Karpas-422 (cell line): ENCODE results near the gene PCCB. TPM values are rescaled to one million over a fixed set of nuclear protein-coding genes. Genes with fewer than 3 reads are reported as not detected.

Source experiments
- DNase-seq: peaks from one replicate; pipeline ENCODE4 v3.0.0-alpha.2; 2015
- H2AFZ ChIP-seq: fragments of 200-600 bp; sonication (generic); 2 replicates; pipeline ENCODE4 v1.6.1; 2014; ENCODE audit warnings: antibody characterized with exemption, low read length, mixed read lengths
- H3K27ac ChIP-seq: fragments of 200-600 bp; sonication (generic); 2 replicates; pipeline ENCODE4 v1.5.1; 2014; ENCODE audit warnings: mild to moderate bottlenecking, low read length, moderate library complexity
- H3K27me3 ChIP-seq: fragments of 200-600 bp; sonication (generic); 2 replicates; pipeline ENCODE4 v1.6.1; 2014; ENCODE audit warnings: low read length, mixed read lengths
- H3K36me3 ChIP-seq: fragments of 200-600 bp; sonication (generic); 2 replicates; pipeline ENCODE4 v1.6.1; 2014; ENCODE audit warnings: low read length, mixed read lengths; ENCODE audit not compliant: insufficient read depth
- H3K4me1 ChIP-seq: fragments of 200-600 bp; sonication (generic); 2 replicates; pipeline ENCODE4 v1.6.1; 2014; ENCODE audit warnings: mild to moderate bottlenecking, low read length, mixed read lengths
- H3K4me2 ChIP-seq: fragments of 200-600 bp; sonication (generic); 2 replicates; pipeline ENCODE4 v1.6.1; 2014; ENCODE audit warnings: low read length, low read depth, mild to moderate bottlenecking; ENCODE audit not compliant: poor library complexity, severe bottlenecking
- H3K4me3 ChIP-seq: fragments of 200-600 bp; sonication (generic); 2 replicates; pipeline ENCODE4 v1.5.1; 2014; ENCODE audit warnings: mild to moderate bottlenecking, antibody characterized with exemption, low read length, mixed read lengths
- H3K79me2 ChIP-seq: fragments of 200-600 bp; sonication (generic); 2 replicates; pipeline ENCODE4 v1.6.1; 2014; ENCODE audit warnings: mild to moderate bottlenecking, low read length, mixed read lengths
- H3K9ac ChIP-seq: fragments of 200-600 bp; sonication (generic); 2 replicates; pipeline ENCODE4 v1.6.0; 2014; ENCODE audit warnings: low read length
- H3K9me2 ChIP-seq: fragments of 200-600 bp; sonication (generic), shearing (Covaris generic); replicated peaks from 2 replicates; pipeline ENCODE4 v1.6.0; 2014; ENCODE audit warnings: mild to moderate bottlenecking, low read length, moderate library complexity; ENCODE audit not compliant: insufficient read depth
- H3K9me3 ChIP-seq: fragments of 300-700, 200-600 bp; sonication (generic); 2 replicates; pipeline ENCODE4 v1.6.1; 2014; ENCODE audit warnings: low read length, mixed read lengths
- H4K20me1 ChIP-seq: fragments of 200-600 bp; sonication (generic); 2 replicates; pipeline ENCODE4 v1.6.1; 2014; ENCODE audit warnings: mild to moderate bottlenecking, antibody characterized with exemption, low read length, low read depth; ENCODE audit not compliant: insufficient read depth
- total RNA-seq: library from RNA; depleted of rRNA; stranded (reverse); fragments of >200 nt; shearing (Covaris generic); gene quantifications from 2 replicates; pipeline ENCODE4 v1.2.3, GENCODE V29; 2014; ENCODE audit warnings: low replicate concordance

Gene PCCB
- total RNA-seq, 1 experiment from 2014 or later = 59.2 TPM

DNA sequence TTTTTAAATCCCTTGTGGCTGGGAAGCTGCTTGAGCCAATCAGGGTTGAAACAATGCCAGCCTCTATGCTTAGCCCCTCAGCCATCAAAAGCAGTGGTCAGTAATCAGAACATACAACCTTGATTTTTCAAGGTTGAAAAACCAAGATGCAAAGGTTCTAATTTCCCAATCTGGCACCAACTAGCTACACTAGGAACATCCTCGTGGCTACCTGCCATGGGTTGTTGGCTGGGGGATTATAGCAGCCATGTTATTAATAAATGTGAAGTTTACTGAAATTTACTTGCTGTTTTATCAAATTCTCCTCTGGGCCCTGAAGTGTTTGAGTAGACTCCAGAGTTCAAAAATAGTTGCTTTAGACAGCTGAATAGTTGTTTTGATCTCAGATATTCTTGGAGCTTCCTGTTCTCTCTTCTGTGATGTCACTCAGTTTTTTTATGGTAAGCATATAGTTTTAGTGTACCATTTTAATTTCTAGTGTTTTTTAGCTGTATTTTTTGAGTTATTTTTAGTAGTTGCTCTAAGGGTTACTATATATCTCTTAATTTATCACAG is 31.9 kb downstream of the PCCB start:
- H3K27me3 ChIP-seq = no peaks in the 10 kb centered on the region
- no peak overlapping the region for H3K4me3 ChIP-seq
- 0 out of 2 replicates have a peak, but pooled peaks cover 7% of the 10 kb centered on the region for H3K9me3 ChIP-seq
- no peak overlapping the region for H3K9ac ChIP-seq
- peaks cover 13% of the 10 kb centered on the region for H3K4me1 ChIP-seq
- no peaks in the 10 kb centered on the region for H3K9me2 ChIP-seq
- no peaks in the 10 kb centered on the region for H4K20me1 ChIP-seq
- H3K4me2 ChIP-seq = peak overlapping the region; percentile 15
- DNase-seq = peak; percentile 50
- peaks cover 33% of the 10 kb centered on the region for H3K79me2 ChIP-seq
- H3K27ac ChIP-seq = peak overlapping the region; percentile 40; the same call in 1 of the 2 replicates
- no peak overlapping the region for H2AFZ ChIP-seq
- H3K36me3 ChIP-seq = peaks cover 34% of the 10 kb centered on the region

DNA sequence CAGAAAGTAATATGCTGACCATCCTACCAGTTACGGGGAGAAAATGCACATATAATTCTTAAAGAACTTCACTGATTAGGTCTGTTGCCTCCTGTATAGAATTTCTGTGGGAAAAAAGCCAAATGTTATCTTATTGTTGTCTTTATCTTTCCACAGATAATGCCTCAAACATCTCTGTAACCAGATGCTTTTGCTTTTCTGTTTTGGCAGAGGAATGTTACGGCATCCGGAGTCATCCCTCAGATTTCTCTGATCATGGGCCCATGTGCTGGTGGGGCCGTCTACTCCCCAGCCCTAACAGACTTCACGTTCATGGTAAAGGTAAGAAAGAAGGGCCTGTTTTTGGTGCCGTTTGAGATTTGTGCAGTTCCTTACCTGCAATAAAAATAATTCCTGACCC is 33.5 kb downstream of the PCCB start:
- no peaks in the 10 kb centered on the region for H3K9me2 ChIP-seq
- H3K4me3 ChIP-seq = no peak overlapping the region
- no peak overlapping the region for H3K9ac ChIP-seq
- H3K4me2 ChIP-seq = no peak overlapping the region
- peaks cover 37% of the 10 kb centered on the region for H3K79me2 ChIP-seq
- peaks cover 23% of the 10 kb centered on the region for H3K4me1 ChIP-seq
- H3K27ac ChIP-seq = no peak overlapping the region
- no peaks in the 10 kb centered on the region for H4K20me1 ChIP-seq
- H3K36me3 ChIP-seq = peaks cover 24% of the 10 kb centered on the region
- no peaks in the 10 kb centered on the region for H3K27me3 ChIP-seq
- DNase-seq = no peak
- H2AFZ ChIP-seq = no peak overlapping the region
- 0 out of 2 replicates have a peak, but pooled peaks cover 4% of the 10 kb centered on the region for H3K9me3 ChIP-seq

DNA sequence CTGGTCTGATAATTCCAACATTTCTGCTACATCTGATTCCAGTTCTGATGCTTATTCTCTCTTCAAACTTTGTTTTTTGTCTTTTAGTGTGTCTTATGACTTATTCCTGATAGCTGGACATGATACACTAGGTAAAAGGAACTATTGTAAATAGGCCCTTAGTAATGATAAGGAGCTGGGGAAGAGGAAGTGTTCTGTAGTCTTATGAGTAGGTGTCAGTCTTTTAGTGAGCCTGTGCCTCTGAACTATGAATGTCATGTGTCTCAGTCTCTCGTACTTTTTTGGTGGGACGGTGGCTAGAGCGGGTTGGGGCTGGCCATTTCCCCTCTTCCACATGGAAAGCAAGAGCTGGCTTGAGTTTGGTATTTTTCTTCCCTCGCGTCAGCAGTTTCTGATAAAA is 41.2 kb downstream of the PCCB start:
- peaks cover 38% of the 10 kb centered on the region for H3K79me2 ChIP-seq
- peaks cover 20% of the 10 kb centered on the region for H3K36me3 ChIP-seq

DNA sequence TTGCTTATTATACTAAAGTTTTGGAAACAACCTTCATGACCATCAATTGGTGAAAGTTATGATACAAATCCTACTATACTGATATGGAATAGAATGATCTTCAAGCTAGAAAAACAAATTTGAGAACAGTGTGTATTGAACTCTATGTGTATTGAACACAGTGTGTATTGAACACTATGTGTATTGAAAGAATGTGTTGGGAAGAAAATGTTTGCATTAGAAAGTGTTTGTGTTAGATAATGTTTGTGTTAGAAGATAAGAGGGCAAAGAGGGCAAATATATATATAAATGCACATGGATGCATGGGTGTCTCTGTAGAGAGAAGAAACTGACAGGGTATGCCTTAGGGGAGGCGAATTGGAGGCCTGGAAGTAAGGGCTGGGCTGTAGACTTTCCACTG is 42.4 kb downstream of the PCCB start:
- Histone ChIP-seq H3K79me2 (peaks cover 35% of the 10 kb centered on the region), H2AFZ (no peak overlapping the region), H3K36me3 (peaks cover 21% of the 10 kb centered on the region), H3K27ac (no peak overlapping the region), H3K4me1 (peaks cover 6% of the 10 kb centered on the region), H3K4me2 (no peak overlapping the region), H3K9ac (no peak overlapping the region), H3K4me3 (no peak overlapping the region), H3K9me2 (no peaks in the 10 kb centered on the region), H3K27me3 (no peaks in the 10 kb centered on the region), H3K9me3 (no peaks in the 10 kb centered on the region), H4K20me1 (no peaks in the 10 kb centered on the region)
- no peak for DNase-seq

More for the DNA sequence above, 41.2 kb downstream of the PCCB start:
- H3K4me1 ChIP-seq = peaks cover 11% of the 10 kb centered on the region
- H3K4me3 ChIP-seq = no peak overlapping the region
- H3K9me2 ChIP-seq = no peaks in the 10 kb centered on the region
- DNase-seq = no peak
- no peaks in the 10 kb centered on the region for H3K9me3 ChIP-seq
- no peak overlapping the region for H3K27ac ChIP-seq
- H4K20me1 ChIP-seq = no peaks in the 10 kb centered on the region
- no peak overlapping the region for H3K9ac ChIP-seq
- no peaks in the 10 kb centered on the region for H3K27me3 ChIP-seq
- H3K4me2 ChIP-seq = no peak overlapping the region
- H2AFZ ChIP-seq = no peak overlapping the region

DNA sequence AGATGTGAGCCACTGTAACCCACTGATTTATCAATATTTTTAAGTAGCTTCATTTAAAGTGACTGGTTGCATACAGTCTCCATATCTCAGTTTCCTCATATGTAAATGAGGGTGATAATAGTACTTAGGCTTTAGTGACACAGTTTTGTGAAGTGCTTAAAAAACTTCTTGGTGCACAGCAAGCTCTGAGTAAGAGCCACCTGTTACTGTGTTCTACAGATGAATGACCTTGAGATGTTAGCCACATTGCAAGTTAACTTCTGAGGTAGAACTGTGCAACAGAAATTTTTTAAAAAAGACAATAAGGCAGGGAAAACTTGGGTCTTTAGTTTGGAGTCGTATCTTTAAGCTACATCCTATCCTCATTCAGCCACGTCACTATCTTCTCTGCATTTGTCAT is 43.1 kb downstream of the PCCB start:
- H3K9me3 ChIP-seq = no peaks in the 10 kb centered on the region
- no peaks in the 10 kb centered on the region for H3K4me1 ChIP-seq
- H3K9me2 ChIP-seq = no peaks in the 10 kb centered on the region
- H3K36me3 ChIP-seq = peaks cover 21% of the 10 kb centered on the region
- H2AFZ ChIP-seq = no peak overlapping the region
- no peak for DNase-seq
- no peak overlapping the region for H3K4me3 ChIP-seq
- no peak overlapping the region for H3K9ac ChIP-seq
- H3K27me3 ChIP-seq = no peaks in the 10 kb centered on the region
- no peak overlapping the region for H3K27ac ChIP-seq
- peaks cover 29% of the 10 kb centered on the region for H3K79me2 ChIP-seq
- no peak overlapping the region for H3K4me2 ChIP-seq
- no peaks in the 10 kb centered on the region for H4K20me1 ChIP-seq

DNA sequence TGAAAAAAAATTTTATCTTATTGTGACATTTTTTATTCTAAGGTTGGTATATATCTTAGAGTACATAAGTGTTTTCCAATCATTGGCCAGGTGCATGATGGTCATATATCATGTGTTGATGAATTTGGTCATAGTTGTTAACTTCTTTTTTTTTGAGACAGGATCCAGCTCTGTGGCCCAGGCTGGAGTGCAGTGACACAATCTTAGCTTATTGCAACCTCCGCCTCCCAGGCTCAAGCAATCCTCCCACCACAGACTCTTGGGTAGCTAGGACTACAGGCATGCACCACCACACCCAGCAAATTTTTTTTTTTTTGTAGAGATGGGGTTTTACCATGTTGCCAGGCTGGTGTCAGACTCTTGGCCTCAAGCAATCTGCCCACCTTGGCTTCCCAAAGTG is 44.0 kb downstream of the PCCB start:
- no peaks in the 10 kb centered on the region for H3K9me3 ChIP-seq
- H3K27ac ChIP-seq = no peak overlapping the region
- no peak overlapping the region for H3K9ac ChIP-seq
- H3K4me3 ChIP-seq = no peak overlapping the region
- peaks cover 30% of the 10 kb centered on the region for H3K36me3 ChIP-seq
- no peak overlapping the region for H3K4me2 ChIP-seq
- peaks cover 27% of the 10 kb centered on the region for H3K79me2 ChIP-seq
- no peaks in the 10 kb centered on the region for H3K4me1 ChIP-seq
- DNase-seq = no peak
- no peaks in the 10 kb centered on the region for H3K27me3 ChIP-seq
- H3K9me2 ChIP-seq = no peaks in the 10 kb centered on the region
- no peak overlapping the region for H2AFZ ChIP-seq
- no peaks in the 10 kb centered on the region for H4K20me1 ChIP-seq

DNA sequence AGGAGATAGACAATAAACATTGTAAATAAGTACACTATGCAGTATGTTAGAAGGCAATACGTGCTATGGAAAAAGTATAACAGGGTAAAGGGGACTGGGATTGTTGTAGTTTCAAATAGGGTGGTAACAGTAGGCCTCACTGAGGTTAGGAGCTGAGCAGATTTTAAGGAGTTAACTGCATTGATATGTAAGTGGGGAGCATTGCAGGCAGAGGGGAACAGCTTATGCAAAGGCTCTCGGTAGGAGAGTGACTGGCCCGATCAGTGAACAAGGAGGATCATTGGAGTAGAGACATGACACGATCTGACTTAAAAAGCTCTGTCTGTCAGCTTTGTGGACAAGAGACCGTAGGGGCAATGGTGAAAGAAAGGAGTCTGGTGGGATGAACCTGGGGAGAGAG is 46.8 kb downstream of the PCCB start:
- H3K9me3 ChIP-seq = no peaks in the 10 kb centered on the region
- no peak overlapping the region for H3K9ac ChIP-seq
- no peaks in the 10 kb centered on the region for H3K4me1 ChIP-seq
- H3K36me3 ChIP-seq = peaks cover 46% of the 10 kb centered on the region
- H3K9me2 ChIP-seq = no peaks in the 10 kb centered on the region
- no peak overlapping the region for H3K4me2 ChIP-seq
- H3K27ac ChIP-seq = no peak overlapping the region
- no peak overlapping the region for H2AFZ ChIP-seq
- 0 out of 2 replicates have a peak, but pooled peaks cover 4% of the 10 kb centered on the region for H3K79me2 ChIP-seq
- no peak overlapping the region for H3K4me3 ChIP-seq
- H4K20me1 ChIP-seq = no peaks in the 10 kb centered on the region
- DNase-seq = no peak
- H3K27me3 ChIP-seq = no peaks in the 10 kb centered on the region

DNA sequence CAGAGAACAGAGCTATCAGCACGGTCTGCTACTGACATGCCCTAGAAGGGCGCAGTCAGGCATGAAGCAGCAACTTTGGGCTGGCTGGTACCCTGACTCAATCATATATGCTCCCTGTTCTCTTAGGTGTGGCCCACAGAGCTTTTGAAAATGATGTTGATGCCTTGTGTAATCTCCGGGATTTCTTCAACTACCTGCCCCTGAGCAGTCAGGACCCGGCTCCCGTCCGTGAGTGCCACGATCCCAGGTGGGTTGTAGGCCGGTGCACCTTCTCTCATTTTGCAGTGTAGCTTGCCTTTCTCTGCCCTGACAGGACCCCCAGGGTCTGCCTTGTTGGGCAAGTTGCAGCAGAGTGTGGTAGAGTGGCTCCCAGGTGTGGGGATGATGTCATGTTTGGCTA is 47.7 kb downstream of the PCCB start:
- Histone ChIP-seq H3K27ac (no peak overlapping the region), H3K4me1 (no peaks in the 10 kb centered on the region), H3K27me3 (no peaks in the 10 kb centered on the region), H3K36me3 (peaks cover 41% of the 10 kb centered on the region), H3K9me3 (no peaks in the 10 kb centered on the region), H2AFZ (no peak overlapping the region), H3K9ac (no peak overlapping the region), H4K20me1 (no peaks in the 10 kb centered on the region), H3K9me2 (no peaks in the 10 kb centered on the region), H3K79me2 (no peaks in the 10 kb centered on the region), H3K4me3 (no peak overlapping the region), H3K4me2 (no peak overlapping the region)
- DNase-seq = no peak
